MG63 (cell line): ENCODE data around the gene COL6A1. TPM values are rescaled to one million over a fixed set of nuclear protein-coding genes. Genes with fewer than 3 reads are reported as not detected.

Experiments used
- DNase-seq: peaks from one replicate; pipeline ENCODE4 v3.0.0-alpha.2; 2020
- H3K27me3 ChIP-seq: fragments of 250-450 bp; sonication (Bioruptor Pico); 2 replicates; pipeline ENCODE4 v1.5.1; 2020; ENCODE audit warnings: mild to moderate bottlenecking, moderate library complexity
- H3K36me3 ChIP-seq: fragments of 250-450 bp; sonication (Bioruptor Pico); 2 replicates; pipeline ENCODE4 v1.5.1; 2020; ENCODE audit warnings: mild to moderate bottlenecking, moderate library complexity
- H3K4me3 ChIP-seq: fragments of 250-450 bp; sonication (Bioruptor Pico); 2 replicates; pipeline ENCODE4 v1.5.1; 2020; ENCODE audit warnings: mild to moderate bottlenecking, moderate library complexity
- H3K9me3 ChIP-seq: fragments of 250-450 bp; sonication (Bioruptor Pico); 2 replicates; pipeline ENCODE4 v1.5.1; 2020; ENCODE audit warnings: mild to moderate bottlenecking, moderate library complexity
- total RNA-seq: library from RNA; depleted of rRNA; stranded (reverse); fragments of >200 nt; shearing (Covaris generic); gene quantifications from 2 replicates; pipeline ENCODE4 v1.2.3, GENCODE V29; 2014; ENCODE audit warnings: low replicate concordance; rRNA removed

COL6A1 gene
- total RNA-seq = 817 and 868 TPM in 2 replicates

GRCh38 chr21:45981151-45982091 lies at the start of gene COL6A1:
COL6A1 (plus strand) TSS chr21:45981770; CDS start chr21:45981851, 81 bp downstream.
- H3K27me3 ChIP-seq = no peaks in the 10 kb centered on the region
- H3K9me3 ChIP-seq = 0 out of 2 replicates have a peak, but pooled peaks cover 2% of the 10 kb centered on the region
- peak; percentile 90 for DNase-seq
- peak within 1 kb of the TSS; percentile 96 for H3K4me3 ChIP-seq
- H3K36me3 ChIP-seq = peaks cover 46% of the 10 kb centered on the region

GRCh38 chr21:45932922-45933502 lies 48.6 kb upstream of the COL6A1 start:
- Histone ChIP-seq H3K27me3 (no peaks in the 10 kb centered on the region), H3K4me3 (no peak overlapping the region), H3K9me3 (no peaks in the 10 kb centered on the region), H3K36me3 (no peaks in the 10 kb centered on the region)
- no peak for DNase-seq

GRCh38 chr21:45934085-45934484 lies 47.5 kb upstream of the COL6A1 start:
- Histone ChIP-seq H3K4me3 (no peak overlapping the region), H3K36me3 (no peaks in the 10 kb centered on the region), H3K27me3 (no peaks in the 10 kb centered on the region), H3K9me3 (no peaks in the 10 kb centered on the region)
- DNase-seq = no peak

- Histone ChIP-seq H3K27me3 (no peaks in the 10 kb centered on the region), H3K36me3 (no peaks in the 10 kb centered on the region), H3K4me3 (no peak overlapping the region), H3K9me3 (no peaks in the 10 kb centered on the region)
- no peak for DNase-seq
Observed at GRCh38 chr21:45934554-45934953, 47.0 kb upstream of the COL6A1 start.

GRCh38 chr21:45935628-45936027 lies 45.9 kb upstream of the COL6A1 start:
- no peaks in the 10 kb centered on the region for H3K9me3 ChIP-seq
- H3K27me3 ChIP-seq = no peaks in the 10 kb centered on the region
- no peaks in the 10 kb centered on the region for H3K36me3 ChIP-seq
- no peak for DNase-seq
- H3K4me3 ChIP-seq = no peak overlapping the region

- no peak for DNase-seq
- no peaks in the 10 kb centered on the region for H3K9me3 ChIP-seq
- H3K27me3 ChIP-seq = no peaks in the 10 kb centered on the region
- H3K4me3 ChIP-seq = no peak overlapping the region
- no peaks in the 10 kb centered on the region for H3K36me3 ChIP-seq
Observed at GRCh38 chr21:45937721-45938452, 43.7 kb upstream of the COL6A1 start.

- Histone ChIP-seq H3K4me3 (no peak overlapping the region), H3K9me3 (no peaks in the 10 kb centered on the region), H3K27me3 (no peaks in the 10 kb centered on the region), H3K36me3 (no peaks in the 10 kb centered on the region)
- no peak for DNase-seq
Observed at GRCh38 chr21:45938453-45938755, 43.2 kb upstream of the COL6A1 start.

GRCh38 chr21:45938811-45939520 lies 42.6 kb upstream of the COL6A1 start:
- H3K9me3 ChIP-seq = no peaks in the 10 kb centered on the region
- H3K36me3 ChIP-seq = no peaks in the 10 kb centered on the region
- no peak overlapping the region for H3K4me3 ChIP-seq
- DNase-seq = no peak
- H3K27me3 ChIP-seq = no peaks in the 10 kb centered on the region

- no peak overlapping the region for H3K4me3 ChIP-seq
- no peak for DNase-seq
- no peaks in the 10 kb centered on the region for H3K27me3 ChIP-seq
- H3K9me3 ChIP-seq = no peaks in the 10 kb centered on the region
- H3K36me3 ChIP-seq = no peaks in the 10 kb centered on the region
Observed at GRCh38 chr21:45939521-45940045, 42.0 kb upstream of the COL6A1 start.

GRCh38 chr21:45940091-45940490 lies 41.5 kb upstream of the COL6A1 start:
- no peak for DNase-seq
- Histone ChIP-seq H3K9me3 (no peaks in the 10 kb centered on the region), H3K27me3 (no peaks in the 10 kb centered on the region), H3K4me3 (no peak overlapping the region), H3K36me3 (no peaks in the 10 kb centered on the region)

GRCh38 chr21:45940621-45941337 lies 40.8 kb upstream of the COL6A1 start:
- DNase-seq = no peak
- no peak overlapping the region for H3K4me3 ChIP-seq
- H3K27me3 ChIP-seq = no peaks in the 10 kb centered on the region
- H3K9me3 ChIP-seq = no peaks in the 10 kb centered on the region
- H3K36me3 ChIP-seq = no peaks in the 10 kb centered on the region

- Histone ChIP-seq H3K27me3 (no peaks in the 10 kb centered on the region), H3K4me3 (no peak overlapping the region), H3K36me3 (no peaks in the 10 kb centered on the region), H3K9me3 (no peaks in the 10 kb centered on the region)
- DNase-seq = no peak
Observed at GRCh38 chr21:45941338-45941710, 40.2 kb upstream of the COL6A1 start.

- no peaks in the 10 kb centered on the region for H3K27me3 ChIP-seq
- H3K9me3 ChIP-seq = no peaks in the 10 kb centered on the region
- DNase-seq = no peak
- H3K36me3 ChIP-seq = no peaks in the 10 kb centered on the region
- no peak overlapping the region for H3K4me3 ChIP-seq
Observed at GRCh38 chr21:45941717-45942546, 39.6 kb upstream of the COL6A1 start.

GRCh38 chr21:45942755-45943629 lies 38.6 kb upstream of the COL6A1 start:
- H3K36me3 ChIP-seq = no peaks in the 10 kb centered on the region
- no peaks in the 10 kb centered on the region for H3K27me3 ChIP-seq
- no peaks in the 10 kb centered on the region for H3K9me3 ChIP-seq
- no peak overlapping the region for H3K4me3 ChIP-seq
- DNase-seq = no peak
